Stomach (tissue), 9 donors: Measurements from ENCODE around the gene PWWP2B. TPM values are rescaled to one million over a fixed set of nuclear protein-coding genes. Genes with fewer than 3 reads are reported as not detected.

ENCODE experiments used
- DNase-seq, 2 donors: peaks; one replicate each; pipeline versions ENCODE4 v3.0.0 to v3.0.0-alpha.2; 2013 to 2019
- H3K27ac ChIP-seq, 5 donors: fragments of 200-600 bp in 4 of 5; sonication (generic) in 4 of 5; one replicate each; pipeline ENCODE4 v1.5.1; 2013 to 2019; ENCODE audit warnings: mild to moderate bottlenecking in 1 of 5, moderate library complexity in 1 of 5
- H3K27me3 ChIP-seq, 3 donors: fragments of 200-600 bp; sonication (generic); one replicate each; pipeline ENCODE4 v1.5.1; 2017 to 2019; ENCODE audit warnings: mixed run types in 1 of 3
- H3K36me3 ChIP-seq, 4 donors: fragments of 200-600 bp; sonication (generic); 1 replicate in 3 of 4; 2 replicates in 1 of 4; pipeline ENCODE4 v1.5.1; 2016 to 2019
- H3K4me1 ChIP-seq, 4 donors: fragments of 200-600 bp; sonication (generic); one replicate each; pipeline ENCODE4 v1.5.1; 2016 to 2019
- H3K4me3 ChIP-seq, 4 donors: fragments of 200-600 bp; sonication (generic) in 3 of 4; one replicate each; pipeline ENCODE4 v1.5.1; 2016 to 2019; ENCODE audit warnings: mild to moderate bottlenecking in 1 of 4
- H3K9me3 ChIP-seq, 4 donors: fragments of 200-600 bp; sonication (generic); one replicate each; pipeline ENCODE4 v1.5.1; 2016 to 2019
- EP300 ChIP-seq: sonication (generic); formaldehyde crosslinking; IDR thresholded peaks from one replicate; pipeline ENCODE4 v1.6.1; 2017; ENCODE audit warnings: antibody characterized with exemption
- POLR2A ChIP-seq, 4 donors: fragments of 450-650 bp; IDR thresholded peaks; one replicate each; pipeline ENCODE4 v1.6.1; 2016; ENCODE audit warnings: antibody characterized with exemption in 4 of 4, control low read depth in 2 of 4, mild to moderate bottlenecking in 1 of 4, moderate library complexity in 1 of 4
- POLR2AphosphoS5 ChIP-seq, 3 donors: sonication (generic); formaldehyde crosslinking; IDR thresholded peaks; one replicate each; pipeline ENCODE4 v1.6.1; 2016; ENCODE audit warnings: antibody characterized with exemption in 3 of 3
- WGBS, 5 donors: extraction: QIAGEN DNeasy Blood & Tissue Kit in 3 of 5; methylation state at CpG; one replicate each; pipeline versions ENCODE4 v1.1.5 to v1.1.7; 2013 to 2018; 5-methylcytosine and 5-hydroxymethylcytosine counted together
- intact Hi-C: fragments of 100-400 bp; cut with DNase I; formaldehyde crosslinking; loops from one replicate; pipeline ENCODE4 v1.15.1; 2023; ENCODE audit warnings: low total_unique reads
- polyA plus RNA-seq, 3 donors: library from polyadenylated mRNA; stranded (reverse); fragments of 200-250 nt; gene quantifications; one replicate each; pipeline ENCODE4 v1.2.3, GENCODE V29; 2013
- total RNA-seq, 5 donors: library from RNA; depleted of rRNA; stranded (reverse); fragments of >200 nt; gene quantifications; one replicate each; pipeline versions ENCODE4 v1.1.0 to v1.2.3, GENCODE V29; 2014 to 2016
- TF ChIP-seq, protein P1 (sequence below), 7 experiments: fragments of 450-650 bp in 4 of 7; fragments of 200-600 bp in 3 of 7; sonication (generic) in 3 of 7; IDR thresholded peaks; one replicate each; pipeline ENCODE4 v1.5.1; 2016 to 2019; ENCODE audit warnings: antibody characterized with exemption in 7 of 7, control low read depth in 2 of 7, mild to moderate bottlenecking in 1 of 7
- donor health status: healthy with polysubstance abuse.
- donor health status: Bipolar disorder and iron deficiency.
- donor health status: healthy.

Gene PWWP2B
- total and polyA plus RNA-seq, 8 donors, result 8.5 to 167 (median 22.8) TPM

DNA sequence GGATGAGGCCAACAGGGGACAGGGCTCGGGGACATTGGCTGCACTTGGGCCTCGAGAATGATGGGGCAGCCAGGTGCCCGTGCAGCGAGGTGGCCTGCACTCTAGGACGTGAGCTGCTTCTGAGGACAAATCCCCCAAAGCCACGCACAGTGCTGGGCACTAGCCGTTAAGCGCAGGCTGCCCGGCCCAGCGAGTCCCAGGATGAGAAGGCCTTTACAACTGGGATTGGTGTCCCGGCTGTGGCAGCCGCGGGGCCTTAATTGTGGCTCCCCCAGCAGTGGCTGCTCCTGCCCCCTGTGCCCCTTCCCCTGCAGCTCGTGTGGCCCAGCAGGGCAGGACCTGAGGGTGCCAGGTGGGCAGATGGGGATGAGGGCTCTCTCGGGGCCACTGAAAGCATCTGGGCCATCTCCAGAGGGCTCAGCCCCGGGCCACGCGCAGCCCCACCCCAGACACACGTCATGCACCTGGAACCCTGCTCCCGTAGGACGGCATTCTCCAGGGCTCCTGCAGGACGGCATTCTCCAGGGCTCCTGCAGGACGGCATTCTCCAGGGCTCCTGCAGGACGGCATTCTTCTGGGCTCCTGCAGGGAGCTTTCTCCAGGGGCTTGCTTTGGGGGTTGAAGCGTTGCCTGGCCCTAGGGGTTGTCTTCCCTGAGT, 6.6 kb downstream of the PWWP2B start:
- no peaks in the 10 kb centered on the region for H3K27me3 ChIP-seq
- TF ChIP-seq POLR2A (IDR thresholded peaks at IDR 0.05), result no peak
- TF ChIP-seq, protein P1, sequence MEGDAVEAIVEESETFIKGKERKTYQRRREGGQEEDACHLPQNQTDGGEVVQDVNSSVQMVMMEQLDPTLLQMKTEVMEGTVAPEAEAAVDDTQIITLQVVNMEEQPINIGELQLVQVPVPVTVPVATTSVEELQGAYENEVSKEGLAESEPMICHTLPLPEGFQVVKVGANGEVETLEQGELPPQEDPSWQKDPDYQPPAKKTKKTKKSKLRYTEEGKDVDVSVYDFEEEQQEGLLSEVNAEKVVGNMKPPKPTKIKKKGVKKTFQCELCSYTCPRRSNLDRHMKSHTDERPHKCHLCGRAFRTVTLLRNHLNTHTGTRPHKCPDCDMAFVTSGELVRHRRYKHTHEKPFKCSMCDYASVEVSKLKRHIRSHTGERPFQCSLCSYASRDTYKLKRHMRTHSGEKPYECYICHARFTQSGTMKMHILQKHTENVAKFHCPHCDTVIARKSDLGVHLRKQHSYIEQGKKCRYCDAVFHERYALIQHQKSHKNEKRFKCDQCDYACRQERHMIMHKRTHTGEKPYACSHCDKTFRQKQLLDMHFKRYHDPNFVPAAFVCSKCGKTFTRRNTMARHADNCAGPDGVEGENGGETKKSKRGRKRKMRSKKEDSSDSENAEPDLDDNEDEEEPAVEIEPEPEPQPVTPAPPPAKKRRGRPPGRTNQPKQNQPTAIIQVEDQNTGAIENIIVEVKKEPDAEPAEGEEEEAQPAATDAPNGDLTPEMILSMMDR (IDR thresholded peaks at IDR 0.05), result no peak
- no peak for TF ChIP-seq POLR2AphosphoS5 (IDR thresholded peaks at IDR 0.05)
- TF ChIP-seq EP300, result no peak
- intact Hi-C loops, result no loop called here
- DNase-seq, result peak; percentile 64 to 69
- peak overlapping the region; percentile 23 to 99 (median 98) for H3K27ac ChIP-seq
- H3K36me3 ChIP-seq, result peaks cover 23 to 31% (median 28%) of the 10 kb centered on the region in 4 donors
- WGBS, 5 donors, result 55 to 89% (median 66%) methylated on average over 7 to 25 of the region's 25 CpGs
- no peaks in the 10 kb centered on the region for H3K9me3 ChIP-seq
- no peak overlapping the region for H3K4me3 ChIP-seq
- peaks cover 80 to 98% (median 89%) of the 10 kb centered on the region in 4 donors for H3K4me1 ChIP-seq

DNA sequence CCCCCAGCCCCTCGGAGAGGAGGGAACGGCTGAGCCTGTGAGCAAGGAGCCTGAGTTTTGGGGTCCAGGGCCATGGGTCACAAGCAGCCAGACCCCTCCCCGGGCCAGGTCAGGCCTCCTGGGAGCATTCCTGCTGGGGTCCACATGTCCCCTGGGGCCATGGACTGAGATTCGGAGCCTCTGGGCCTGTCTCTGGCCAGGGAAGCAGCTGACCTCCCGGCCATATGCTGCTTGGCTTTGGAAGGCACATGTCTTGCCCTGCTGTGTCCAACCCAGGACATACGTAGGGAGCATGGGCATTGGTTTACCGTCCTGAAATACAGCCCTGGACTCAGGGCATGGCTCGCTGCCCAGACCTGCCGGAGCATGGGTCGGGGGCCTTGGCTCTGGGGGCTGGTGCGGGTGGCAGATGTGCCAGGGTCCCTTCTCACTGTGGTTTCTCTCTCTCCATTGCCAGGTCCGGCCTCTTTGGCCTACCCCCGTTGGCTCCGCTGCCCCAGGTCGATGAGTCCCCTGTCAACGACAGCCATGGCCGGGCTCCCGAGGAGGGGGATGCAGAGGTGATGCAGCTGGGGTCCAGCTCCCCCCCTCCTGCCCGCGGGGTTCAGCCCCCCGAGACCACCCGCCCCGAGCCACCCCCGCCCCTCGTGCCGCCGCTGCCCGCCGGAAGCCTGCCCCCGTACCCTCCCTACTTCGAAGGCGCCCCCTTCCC, 7.3 kb downstream of the PWWP2B start:
- peak overlapping the region; percentile 23 to 99 (median 98) for H3K27ac ChIP-seq

GRCh38 chr10:132404911-132405462, 8.0 kb downstream of the PWWP2B start:
- intact Hi-C loops, result no loop called here
- whole genome bisulfite sequencing, 5 donors, result 85 to 88% (median 86%) methylated on average over 42 to 54 of the region's 54 CpGs
- peak overlapping the region in 1 of 4 donors; percentile 6 for H3K4me3 ChIP-seq
- H3K4me1 ChIP-seq, result peaks cover 80 to 98% (median 89%) of the 10 kb centered on the region in 4 donors
- DNase-seq, result no peak
- H3K36me3 ChIP-seq, result peaks cover 23 to 31% (median 28%) of the 10 kb centered on the region in 4 donors
- H3K27ac ChIP-seq, result peak overlapping the region in 4 of 5 donors; percentile 97 to 99 (median 98)
- H3K27me3 ChIP-seq, result no peaks in the 10 kb centered on the region
- no peaks in the 10 kb centered on the region for H3K9me3 ChIP-seq
- TF ChIP-seq EP300 (no peak), POLR2AphosphoS5 (IDR thresholded peaks at IDR 0.05) (no peak), POLR2A (IDR thresholded peaks at IDR 0.05) (no peak)
- TF ChIP-seq, protein P1 (IDR thresholded peaks at IDR 0.05), result no peak

More for the DNA sequence above, 7.3 kb downstream of the PWWP2B start:
- intact Hi-C loops, result no loop called here
- DNase-seq, result no peak
- peaks cover 23 to 31% (median 28%) of the 10 kb centered on the region in 4 donors for H3K36me3 ChIP-seq
- TF ChIP-seq POLR2AphosphoS5 (IDR thresholded peaks at IDR 0.05), result no peak
- TF ChIP-seq, protein P1 (IDR thresholded peaks at IDR 0.05), result no peak
- TF ChIP-seq POLR2A (IDR thresholded peaks at IDR 0.05), result no peak
- TF ChIP-seq EP300, result no peak
- peak overlapping the region in 1 of 4 donors; percentile 6 for H3K4me3 ChIP-seq
- H3K27me3 ChIP-seq, result no peaks in the 10 kb centered on the region
- peaks cover 80 to 98% (median 89%) of the 10 kb centered on the region in 4 donors for H3K4me1 ChIP-seq
- no peaks in the 10 kb centered on the region for H3K9me3 ChIP-seq
- WGBS, 5 donors, result 71 to 84% (median 76%) methylated on average over 5 to 32 of the region's 32 CpGs

DNA sequence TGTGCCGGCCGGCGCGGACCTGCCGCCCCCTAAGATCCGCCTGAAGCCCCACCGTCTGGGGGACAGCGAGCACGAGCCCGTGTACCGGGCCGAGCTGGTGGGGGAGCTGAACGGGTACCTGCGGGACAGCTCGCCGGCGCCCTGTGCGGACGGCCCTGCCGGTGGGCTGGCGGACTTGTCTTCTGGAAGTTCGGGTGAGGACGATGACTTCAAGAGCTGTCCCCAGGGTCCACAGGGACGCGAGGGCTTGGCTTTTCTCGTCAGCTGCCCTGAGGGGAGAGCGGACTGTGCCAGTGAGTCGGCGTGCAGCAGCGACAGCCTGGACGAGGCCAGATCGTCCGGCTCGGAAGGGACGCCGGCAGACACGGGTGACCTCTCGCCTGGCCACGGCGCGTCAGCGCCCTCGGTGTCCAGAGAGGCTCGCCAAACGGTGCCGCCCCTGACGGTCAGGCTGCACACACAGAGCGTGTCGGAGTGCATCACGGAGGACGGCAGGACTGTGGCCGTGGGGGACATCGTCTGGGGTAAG, 8.5 kb downstream of the PWWP2B start:
- 94 to 95% (median 94%) methylated on average over 18 to 53 of the region's 53 CpGs for WGBS, 5 donors

More for the DNA sequence above, 8.5 kb downstream of the PWWP2B start:
- H3K4me1 ChIP-seq, result peaks cover 80 to 98% (median 89%) of the 10 kb centered on the region in 4 donors
- TF ChIP-seq, protein P1 (IDR thresholded peaks at IDR 0.05), result no peak
- TF ChIP-seq POLR2AphosphoS5 (IDR thresholded peaks at IDR 0.05) (no peak), EP300 (no peak), POLR2A (IDR thresholded peaks at IDR 0.05) (no peak)
- intact Hi-C loops, result no loop called here
- no peaks in the 10 kb centered on the region for H3K9me3 ChIP-seq
- peak overlapping the region in 3 of 5 donors; percentile 94 to 99 (median 99) for H3K27ac ChIP-seq
- H3K4me3 ChIP-seq, result peak overlapping the region in 1 of 4 donors; percentile 6
- peaks cover 23 to 31% (median 28%) of the 10 kb centered on the region in 4 donors for H3K36me3 ChIP-seq
- no peaks in the 10 kb centered on the region for H3K27me3 ChIP-seq
- DNase-seq, result no peak
